ENCODE results near the gene PIP5K1C.

PIP5K1C gene

DNA sequence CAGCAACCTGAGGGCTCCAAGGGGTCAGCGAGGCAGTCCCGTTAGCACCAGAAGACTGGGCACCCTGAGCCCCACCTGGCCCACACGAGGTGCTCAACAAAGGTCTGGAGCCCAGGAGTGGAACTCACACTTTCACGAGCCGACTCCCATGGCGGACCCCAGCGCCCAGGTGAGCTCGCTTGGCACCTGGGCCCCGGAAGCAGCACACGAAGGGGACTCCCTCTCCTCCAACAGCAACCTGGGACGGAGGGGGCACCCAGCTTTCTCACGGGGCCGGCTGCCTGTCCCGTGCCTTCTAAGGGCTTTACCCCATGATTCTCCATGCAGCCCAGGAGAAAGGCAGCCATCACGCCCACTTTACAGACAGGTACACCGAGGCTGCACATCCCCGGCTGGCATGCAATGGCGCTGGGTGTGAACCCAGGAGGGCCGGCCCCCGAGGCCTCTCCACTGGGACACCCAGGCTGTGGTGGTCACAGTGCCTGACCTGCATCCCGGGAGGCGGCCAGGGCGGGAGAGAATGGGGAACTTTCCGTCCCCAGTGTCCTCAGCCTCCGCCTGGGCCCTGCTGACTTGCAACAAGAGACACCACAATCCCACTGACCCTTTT, 5.0 kb downstream of the PIP5K1C start:
- no peak for DNase-seq (ENCODE audit: low read depth in 1 of 2, low spot score in 1 of 2)

- no peak for DNase-seq (ENCODE audit: low read depth in 1 of 2, low spot score in 1 of 2)
Measured at GRCh38 chr19:3694361-3695123, 5.7 kb downstream of the PIP5K1C start.

DNA sequence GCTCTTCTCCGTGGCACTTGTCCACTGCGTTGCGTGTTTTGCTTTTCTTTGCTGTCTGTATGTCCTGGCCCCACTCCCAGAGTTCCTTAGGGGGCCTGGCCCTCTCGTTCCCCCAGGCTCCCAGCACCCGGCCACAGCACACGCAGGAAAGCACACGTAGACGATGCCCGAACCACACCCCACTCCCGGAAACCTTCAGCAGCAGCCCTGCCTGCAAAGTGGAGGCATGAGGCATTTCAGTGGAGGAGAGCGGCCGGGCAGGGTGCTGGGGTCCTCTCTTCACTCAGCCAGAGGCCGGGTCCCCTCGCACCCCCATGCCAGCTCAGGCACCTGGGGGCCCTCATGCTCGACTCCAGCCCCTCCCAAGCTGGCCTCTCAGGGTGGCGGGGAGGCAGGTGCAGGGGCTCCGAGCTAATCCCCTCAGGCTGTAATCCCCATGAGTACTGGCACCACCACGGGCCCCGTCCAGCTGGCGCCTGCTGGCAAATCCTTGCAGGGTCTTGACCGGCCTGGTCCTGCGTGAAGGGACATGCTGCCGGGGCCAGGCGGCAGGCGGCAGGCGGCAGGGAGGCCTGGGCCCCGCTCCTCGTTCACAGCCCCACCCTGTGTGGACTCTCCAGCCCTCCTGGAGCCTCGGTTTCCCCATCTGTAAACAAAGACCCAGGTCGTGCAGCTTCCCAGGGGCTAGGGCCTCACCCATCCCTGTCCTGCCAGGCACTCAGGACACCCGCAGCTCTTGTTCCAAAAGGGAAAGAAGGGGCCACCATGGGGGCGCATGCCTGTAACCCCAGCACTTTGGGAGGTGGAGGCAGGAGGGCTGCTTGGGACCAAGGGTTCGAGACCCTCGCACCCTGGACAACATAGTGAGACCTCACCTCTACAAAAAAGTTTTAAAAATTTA, 7.0 kb downstream of the PIP5K1C start:
- DNase-seq (ENCODE audit: low read depth in 1 of 2, low spot score in 1 of 2) = no peak

DNA sequence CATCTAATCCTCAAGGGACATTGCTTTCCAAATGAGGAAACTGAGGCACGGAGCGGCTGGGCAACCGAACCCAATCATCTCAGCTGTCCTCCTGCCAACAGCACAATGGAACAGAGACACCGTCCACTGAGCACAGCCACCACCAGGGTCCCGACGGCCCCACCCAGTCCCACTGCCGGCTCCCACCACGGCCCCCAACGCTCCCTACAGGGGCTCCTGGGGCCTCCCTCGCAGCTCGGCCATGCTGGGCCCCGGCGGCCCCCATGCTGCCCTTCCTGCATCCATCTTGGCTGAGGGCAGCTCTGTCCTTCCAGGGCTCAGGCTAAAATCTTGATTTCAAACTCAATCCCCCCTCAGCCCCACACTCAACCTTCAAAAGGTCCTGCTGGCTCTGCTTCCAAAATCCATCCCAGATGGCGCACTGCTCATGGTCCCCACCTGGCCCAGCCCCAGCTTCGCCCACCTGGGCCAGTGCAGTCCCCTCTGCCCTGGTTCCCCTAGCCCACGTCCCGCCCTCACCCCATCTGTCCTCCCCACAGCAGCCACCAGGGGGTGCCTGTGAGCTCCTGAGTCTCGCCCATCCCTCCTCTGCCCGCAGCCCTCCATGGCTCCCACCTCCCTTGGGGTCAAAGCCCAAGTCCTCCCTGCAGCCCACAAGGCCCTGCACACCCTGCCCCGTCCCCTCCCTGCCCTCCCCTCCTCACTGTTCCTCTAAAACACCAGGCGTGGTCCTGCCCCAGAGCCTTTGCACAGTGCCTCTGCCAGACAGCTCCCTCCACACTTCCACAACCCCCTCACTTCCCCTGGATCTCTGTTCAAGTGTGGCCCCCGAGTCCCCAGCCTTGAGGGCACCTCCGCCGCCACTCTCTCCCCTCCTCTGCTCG, 7.9 kb downstream of the PIP5K1C start:
- DNase-seq (ENCODE audit: low read depth in 1 of 2, low spot score in 1 of 2) = peak; percentile 35 to 41

GRCh38 chr19:3691726-3692125, 8.5 kb downstream of the PIP5K1C start:
- DNase-seq (ENCODE audit: low read depth in 1 of 2, low spot score in 1 of 2) = no peak

DNA sequence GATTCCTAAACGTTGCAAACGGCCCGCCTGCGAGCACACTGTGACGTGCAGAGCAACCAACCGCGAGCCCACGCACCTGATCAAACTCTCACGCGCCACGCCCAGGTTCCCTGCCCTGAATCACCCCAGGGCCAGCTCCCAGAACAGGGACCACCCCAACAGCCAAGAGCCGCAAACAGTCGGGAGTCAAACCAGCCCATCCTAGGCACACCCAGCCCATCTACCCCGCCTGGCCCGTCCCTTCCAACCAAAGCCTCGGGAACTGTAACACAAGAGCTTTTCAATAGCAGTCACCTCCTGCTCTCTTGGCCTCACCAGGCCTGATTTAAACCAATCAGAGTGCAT, 8.9 kb downstream of the PIP5K1C start:
- no peak for DNase-seq (ENCODE audit: low read depth in 1 of 2, low spot score in 1 of 2)

- no peak for DNase-seq (ENCODE audit: low read depth in 1 of 2, low spot score in 1 of 2)
Measured at GRCh38 chr19:3690551-3691371, 9.5 kb downstream of the PIP5K1C start.

GRCh38 chr19:3687774-3688706, 12.2 kb downstream of the PIP5K1C start:
- no peak for DNase-seq (ENCODE audit: low read depth in 1 of 2, low spot score in 1 of 2)

DNA sequence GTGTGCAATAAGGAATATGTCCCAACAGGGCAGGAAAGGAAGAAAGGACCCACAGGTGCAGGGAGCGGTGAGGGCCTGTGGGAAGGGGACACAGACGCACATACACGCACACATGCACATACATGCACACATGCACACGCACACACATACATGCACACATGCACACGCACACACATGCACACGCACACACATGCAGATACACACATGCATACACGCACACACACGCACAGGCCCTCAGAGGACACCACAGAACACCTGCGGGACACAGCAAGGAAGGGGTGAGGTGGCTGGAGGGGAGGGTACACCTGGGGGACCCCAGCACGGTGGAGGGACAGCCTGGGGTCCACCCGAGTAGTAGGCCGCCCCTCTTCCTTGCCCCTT, 12.9 kb downstream of the PIP5K1C start:
- no peak for DNase-seq (ENCODE audit: low read depth in 1 of 2, low spot score in 1 of 2)

DNA sequence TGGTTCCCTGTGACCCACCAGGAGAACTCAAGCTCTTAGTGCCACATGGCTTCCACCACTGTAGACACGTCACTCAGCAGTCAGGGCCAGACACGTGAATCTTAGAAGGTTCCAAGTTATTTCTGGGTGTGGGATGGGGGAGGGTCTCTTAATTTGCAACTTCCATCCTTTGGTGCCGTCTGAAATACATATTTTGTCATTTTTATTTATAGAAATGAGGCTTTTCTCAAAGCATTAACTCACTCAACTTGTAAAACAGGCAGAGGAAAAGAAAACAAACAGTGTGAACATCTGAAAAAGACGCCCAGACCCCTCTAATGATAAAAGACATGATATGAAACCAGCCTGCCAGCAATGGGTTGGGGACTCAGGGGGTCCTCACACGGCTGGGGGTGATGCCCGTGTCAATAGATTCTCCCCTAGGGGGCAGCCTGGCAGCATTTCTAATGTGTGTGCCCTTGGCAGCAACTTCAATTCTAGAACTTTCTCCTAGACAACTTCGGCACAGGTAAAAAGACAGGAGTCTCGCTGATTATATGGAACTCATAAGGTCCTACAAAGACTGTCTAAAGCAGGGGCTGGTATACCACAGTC, 15.4 kb downstream of the PIP5K1C start:
- no peak for DNase-seq (ENCODE audit: low read depth in 1 of 2, low spot score in 1 of 2)

DNA sequence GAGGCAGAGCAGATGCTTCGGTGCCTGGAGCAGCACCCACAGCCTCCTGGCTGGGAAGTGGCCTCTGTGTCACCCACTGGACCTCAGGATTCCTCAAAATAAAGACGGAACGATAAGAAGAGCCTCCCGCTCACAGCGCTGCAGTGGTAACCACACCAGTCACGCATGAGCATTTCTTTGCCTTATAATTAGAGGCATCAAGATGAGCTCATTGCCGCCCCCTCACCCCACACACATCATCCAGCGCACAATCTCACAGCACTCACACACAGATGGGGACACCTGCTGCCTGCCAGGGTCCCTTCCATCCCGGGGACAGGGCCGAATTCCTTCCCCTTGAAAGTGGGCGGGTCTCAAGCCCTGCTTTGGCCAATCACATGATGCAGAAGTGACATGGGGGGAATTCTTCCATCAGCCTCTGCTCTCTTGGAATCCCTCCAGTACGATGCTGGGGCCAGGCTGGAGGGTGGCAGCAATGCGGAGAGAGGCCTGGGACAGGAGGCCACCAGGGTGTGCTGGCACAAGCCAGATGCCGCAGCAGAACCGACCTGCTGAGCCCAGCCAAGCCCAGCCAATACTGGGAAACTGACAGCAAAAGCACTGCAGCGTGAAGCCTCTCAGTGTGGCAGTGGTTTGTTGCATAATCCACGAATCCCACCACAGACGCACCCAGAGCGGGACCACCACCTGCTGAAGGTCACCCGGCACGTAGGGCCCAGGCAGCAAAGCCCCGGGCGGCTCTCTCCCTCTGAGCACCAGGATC, 16.0 kb downstream of the PIP5K1C start:
- DNase-seq (ENCODE audit: low read depth in 1 of 2, low spot score in 1 of 2) = no peak

GRCh38 chr19:3683405-3684053, 16.7 kb downstream of the PIP5K1C start:
- DNase-seq (ENCODE audit: low read depth in 1 of 2, low spot score in 1 of 2) = no peak

DNA sequence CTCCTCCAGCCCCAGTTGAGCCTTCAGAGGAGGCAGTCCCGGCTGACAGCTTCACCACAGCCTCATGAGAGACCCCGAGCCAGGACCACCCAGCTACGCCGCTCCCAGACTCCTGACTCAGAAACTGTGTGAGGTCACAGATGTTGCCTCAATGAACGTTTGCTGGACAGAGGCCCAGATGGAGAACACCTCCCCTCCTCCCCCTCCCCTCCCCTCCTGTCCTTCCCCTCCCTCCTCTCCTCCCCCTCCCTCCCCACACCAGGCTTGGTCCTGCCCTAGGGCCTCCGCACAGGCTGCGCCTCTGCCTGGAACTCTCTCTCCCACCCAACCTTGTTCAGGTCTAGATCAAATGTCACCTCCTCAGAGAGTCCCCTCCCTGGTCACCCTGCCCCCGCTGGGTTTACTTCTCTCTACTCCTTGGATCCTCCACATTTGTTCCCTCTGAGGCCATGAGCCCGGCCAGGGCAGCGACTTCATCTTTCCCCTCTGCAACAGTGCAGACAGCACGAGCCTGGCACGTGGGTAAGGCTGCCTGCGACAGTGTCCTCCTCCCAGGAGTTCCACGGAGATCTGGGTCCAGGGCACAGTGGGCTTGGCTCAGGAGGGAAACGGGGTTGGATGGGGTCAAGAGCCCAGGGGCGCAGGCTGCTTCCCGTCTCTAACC, 17.4 kb downstream of the PIP5K1C start:
- DNase-seq (ENCODE audit: low read depth in 1 of 2, low spot score in 1 of 2) = no peak

GRCh38 chr19:3682286-3682685, 18.0 kb downstream of the PIP5K1C start:
- no peak for DNase-seq (ENCODE audit: low read depth in 1 of 2, low spot score in 1 of 2)

DNA sequence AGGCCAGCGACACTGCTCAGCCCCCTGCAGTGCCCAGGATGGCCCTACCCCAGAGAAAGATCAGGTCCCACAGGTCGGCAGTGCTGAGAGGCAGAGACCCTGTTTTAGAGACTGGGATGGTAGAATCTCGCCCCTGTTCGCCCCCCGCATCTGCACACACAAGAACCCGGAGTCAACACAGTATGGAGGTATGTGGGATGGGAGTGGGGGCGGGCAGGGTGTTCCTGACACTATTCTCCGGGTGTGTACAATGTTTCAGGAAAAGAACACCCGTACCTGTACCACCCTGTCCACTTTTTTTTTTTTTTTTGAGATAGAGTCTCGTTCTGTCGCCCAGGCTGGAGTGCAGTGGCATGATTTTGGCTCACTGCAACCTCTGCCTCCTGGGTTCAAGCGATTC, 19.3 kb downstream of the PIP5K1C start:
- DNase-seq (ENCODE audit: low read depth in 1 of 2, low spot score in 1 of 2) = no peak

DNA sequence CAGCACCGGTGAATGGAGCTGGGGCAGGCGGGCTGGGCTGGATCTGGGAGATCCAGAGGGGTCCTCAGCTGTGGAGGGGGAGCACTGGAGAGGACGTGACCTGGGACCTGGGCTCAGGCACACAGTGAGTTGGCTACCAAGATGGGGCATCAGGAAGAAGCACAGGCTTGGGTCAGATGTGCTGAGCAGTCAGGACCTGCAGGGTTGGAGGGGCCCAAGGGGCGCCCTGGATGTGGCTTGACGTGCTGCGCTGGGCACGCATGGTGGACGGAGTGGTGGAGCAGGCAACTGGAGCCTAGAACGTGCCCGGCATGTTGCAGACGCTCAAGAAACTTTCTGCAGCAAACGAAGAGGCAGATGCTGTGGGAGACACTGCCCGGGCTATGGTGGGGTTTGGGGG, 20.7 kb downstream of the PIP5K1C start:
- DNase-seq (ENCODE audit: low read depth in 1 of 2, low spot score in 1 of 2) = no peak

DNA sequence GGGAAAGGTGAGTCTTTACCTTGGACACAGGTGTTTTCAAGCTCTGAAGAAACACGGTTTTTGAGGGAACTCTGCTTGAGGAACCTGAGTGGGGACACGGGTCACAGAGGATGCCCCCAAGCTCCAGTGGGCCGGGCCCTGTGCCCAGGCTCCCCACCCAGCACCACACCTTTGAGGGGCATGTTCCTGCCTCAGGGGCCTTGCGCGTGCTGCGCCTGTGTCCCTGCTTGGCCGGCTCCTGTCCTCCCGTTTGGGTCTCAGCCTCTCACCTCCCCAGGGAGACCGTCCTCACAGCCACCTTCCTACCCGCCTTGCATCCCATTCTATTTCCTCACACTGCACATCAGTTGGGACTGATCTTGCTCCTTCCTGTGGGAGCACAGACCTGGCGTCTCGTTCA, 21.1 kb downstream of the PIP5K1C start:
- DNase-seq (ENCODE audit: low read depth in 1 of 2, low spot score in 1 of 2) = no peak

Measured in stimulated activated CD4-positive, alpha-beta T cell treated with anti-CD3 and anti-CD28 coated beads, Interleukin-15, amount 100 ng/mL, for 1 hour (primary cell).